Measurements from ENCODE around the gene ACSM2A. TPM values are rescaled to one million over a fixed set of nuclear protein-coding genes. Genes with fewer than 3 reads are reported as not detected.
"Not testable (repeated sequence)": the region's sequence is repeated elsewhere in the genome, so short reads cannot be mapped to it uniquely, and the experiment has no call there.

The ACSM2A gene
- total RNA-seq, 1 donor from 2014 or later, result not detected

- not testable (repeated sequence) for H3K27ac Mint-ChIP-seq (ENCODE audit: unreplicated experiment); H3K4me3 Mint-ChIP-seq (ENCODE audit: unreplicated experiment); H3K9me3 Mint-ChIP-seq (ENCODE audit: low read depth); H3K4me1 Mint-ChIP-seq (ENCODE audit: low read depth); H3K36me3 Mint-ChIP-seq (ENCODE audit: low read depth); H3K27me3 Mint-ChIP-seq (ENCODE audit: low read depth); DNase-seq (ENCODE audit: low spot score)
Observed at GRCh38 chr16:20469930-20470329, 18.6 kb downstream of the ACSM2A start.

GRCh38 chr16:20470732-20471131 is 19.4 kb downstream of the ACSM2A start:
- not testable (repeated sequence) for H3K4me1 Mint-ChIP-seq (ENCODE audit: low read depth); H3K9me3 Mint-ChIP-seq (ENCODE audit: low read depth); H3K4me3 Mint-ChIP-seq (ENCODE audit: unreplicated experiment); H3K36me3 Mint-ChIP-seq (ENCODE audit: low read depth); H3K27ac Mint-ChIP-seq (ENCODE audit: unreplicated experiment); DNase-seq (ENCODE audit: low spot score); H3K27me3 Mint-ChIP-seq (ENCODE audit: low read depth)

GRCh38 chr16:20477188-20477744 is 25.9 kb downstream of the ACSM2A start:
- DNase-seq (ENCODE audit: low spot score); H3K36me3 Mint-ChIP-seq (ENCODE audit: low read depth); H3K27ac Mint-ChIP-seq (ENCODE audit: unreplicated experiment); H3K9me3 Mint-ChIP-seq (ENCODE audit: low read depth); H3K4me1 Mint-ChIP-seq (ENCODE audit: low read depth); H3K4me3 Mint-ChIP-seq (ENCODE audit: unreplicated experiment); H3K27me3 Mint-ChIP-seq (ENCODE audit: low read depth): not testable (repeated sequence)

DNA sequence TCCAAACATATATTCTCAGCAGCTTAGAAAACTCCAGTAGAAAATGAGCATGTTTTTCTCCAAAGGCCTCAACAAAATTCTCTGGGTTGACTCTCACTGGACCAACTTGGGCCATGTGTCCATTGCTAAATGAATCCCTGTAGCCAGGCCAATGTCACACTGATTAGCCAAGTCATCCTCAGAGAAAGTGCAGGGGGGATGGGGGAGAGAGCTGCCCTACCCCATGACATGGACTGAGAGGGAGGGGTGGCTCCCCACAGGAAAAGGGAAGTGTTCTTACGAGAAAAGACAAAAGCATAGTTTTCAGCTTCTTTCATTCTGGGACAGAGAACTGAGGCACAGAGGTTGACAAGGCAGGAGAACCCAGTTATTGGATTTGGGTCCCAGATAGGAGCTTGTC is 32.7 kb downstream of the ACSM2A start:
- H3K27ac Mint-ChIP-seq (ENCODE audit: unreplicated experiment); DNase-seq (ENCODE audit: low spot score); H3K27me3 Mint-ChIP-seq (ENCODE audit: low read depth); H3K9me3 Mint-ChIP-seq (ENCODE audit: low read depth); H3K4me3 Mint-ChIP-seq (ENCODE audit: unreplicated experiment); H3K36me3 Mint-ChIP-seq (ENCODE audit: low read depth); H3K4me1 Mint-ChIP-seq (ENCODE audit: low read depth): not testable (repeated sequence)

DNA sequence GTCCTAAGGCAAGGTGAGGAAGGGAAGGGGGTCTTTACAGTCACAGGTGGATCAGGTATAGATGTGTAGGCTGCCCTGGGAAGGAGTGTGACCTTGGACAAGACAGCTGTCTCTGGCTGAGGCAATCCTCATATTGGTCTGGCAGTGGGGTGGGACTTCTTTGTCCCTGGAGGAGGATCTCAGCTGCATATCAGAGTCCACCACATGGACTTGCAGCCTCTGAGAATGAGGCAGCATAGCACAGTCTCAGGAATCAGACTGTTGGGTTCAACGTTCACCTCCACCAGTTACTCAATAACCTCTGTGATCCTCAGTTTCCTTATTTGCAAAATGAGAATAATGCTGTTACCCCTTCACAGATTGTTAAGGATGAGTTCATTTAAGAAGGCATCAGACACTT is 33.4 kb downstream of the ACSM2A start:
- no peaks in the 10 kb centered on the region for H3K4me1 Mint-ChIP-seq (ENCODE audit: low read depth)
- peaks cover 5% of the 10 kb centered on the region for H3K27me3 Mint-ChIP-seq (ENCODE audit: low read depth)
- no peak overlapping the region for H3K4me3 Mint-ChIP-seq (ENCODE audit: unreplicated experiment)
- H3K9me3 Mint-ChIP-seq (ENCODE audit: low read depth), result peaks cover 2% of the 10 kb centered on the region
- TF ChIP-seq, protein P1, sequence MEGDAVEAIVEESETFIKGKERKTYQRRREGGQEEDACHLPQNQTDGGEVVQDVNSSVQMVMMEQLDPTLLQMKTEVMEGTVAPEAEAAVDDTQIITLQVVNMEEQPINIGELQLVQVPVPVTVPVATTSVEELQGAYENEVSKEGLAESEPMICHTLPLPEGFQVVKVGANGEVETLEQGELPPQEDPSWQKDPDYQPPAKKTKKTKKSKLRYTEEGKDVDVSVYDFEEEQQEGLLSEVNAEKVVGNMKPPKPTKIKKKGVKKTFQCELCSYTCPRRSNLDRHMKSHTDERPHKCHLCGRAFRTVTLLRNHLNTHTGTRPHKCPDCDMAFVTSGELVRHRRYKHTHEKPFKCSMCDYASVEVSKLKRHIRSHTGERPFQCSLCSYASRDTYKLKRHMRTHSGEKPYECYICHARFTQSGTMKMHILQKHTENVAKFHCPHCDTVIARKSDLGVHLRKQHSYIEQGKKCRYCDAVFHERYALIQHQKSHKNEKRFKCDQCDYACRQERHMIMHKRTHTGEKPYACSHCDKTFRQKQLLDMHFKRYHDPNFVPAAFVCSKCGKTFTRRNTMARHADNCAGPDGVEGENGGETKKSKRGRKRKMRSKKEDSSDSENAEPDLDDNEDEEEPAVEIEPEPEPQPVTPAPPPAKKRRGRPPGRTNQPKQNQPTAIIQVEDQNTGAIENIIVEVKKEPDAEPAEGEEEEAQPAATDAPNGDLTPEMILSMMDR (IDR thresholded peaks at IDR 0.05), result no peak
- DNase-seq (ENCODE audit: low spot score), result no peak
- H3K27ac Mint-ChIP-seq (ENCODE audit: unreplicated experiment), result no peak overlapping the region
- H3K36me3 Mint-ChIP-seq (ENCODE audit: low read depth), result no peaks in the 10 kb centered on the region

DNA sequence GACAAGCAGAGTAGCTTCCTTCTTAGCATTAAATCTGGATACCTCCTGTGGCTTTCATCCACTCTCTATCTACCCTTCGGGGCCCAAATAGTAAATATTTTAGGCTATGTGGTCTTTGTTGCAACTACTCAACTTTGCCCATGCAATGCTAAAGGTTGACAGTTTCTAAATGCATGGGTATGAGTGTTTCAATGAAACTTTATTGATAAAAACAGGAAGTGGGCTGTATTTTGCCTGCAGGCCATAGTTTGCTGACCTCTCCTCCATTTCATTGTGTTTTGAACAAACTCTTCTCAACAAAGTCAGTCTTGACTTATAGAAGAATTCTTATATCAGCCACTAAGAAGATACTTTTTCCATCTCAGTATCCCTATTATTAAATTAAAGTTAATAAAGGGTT is 34.1 kb downstream of the ACSM2A start:
- Mint-ChIP-seq H3K9me3 (ENCODE audit: low read depth) (peaks cover 2% of the 10 kb centered on the region), H3K27me3 (ENCODE audit: low read depth) (peaks cover 5% of the 10 kb centered on the region), H3K4me1 (ENCODE audit: low read depth) (no peaks in the 10 kb centered on the region), H3K36me3 (ENCODE audit: low read depth) (no peaks in the 10 kb centered on the region), H3K27ac (ENCODE audit: unreplicated experiment) (no peak overlapping the region), H3K4me3 (ENCODE audit: unreplicated experiment) (no peak overlapping the region)
- DNase-seq (ENCODE audit: low spot score), result no peak
- TF ChIP-seq, protein P1 (IDR thresholded peaks at IDR 0.05), result no peak

GRCh38 chr16:20490994-20491393 is 39.7 kb downstream of the ACSM2A start:
- H3K4me1 Mint-ChIP-seq (ENCODE audit: low read depth); H3K36me3 Mint-ChIP-seq (ENCODE audit: low read depth); DNase-seq (ENCODE audit: low spot score); H3K27me3 Mint-ChIP-seq (ENCODE audit: low read depth); H3K4me3 Mint-ChIP-seq (ENCODE audit: unreplicated experiment); H3K27ac Mint-ChIP-seq (ENCODE audit: unreplicated experiment); H3K9me3 Mint-ChIP-seq (ENCODE audit: low read depth): not testable (repeated sequence)

GRCh38 chr16:20491448-20491847 is 40.1 kb downstream of the ACSM2A start:
- not testable (repeated sequence) for DNase-seq (ENCODE audit: low spot score); H3K27me3 Mint-ChIP-seq (ENCODE audit: low read depth); H3K36me3 Mint-ChIP-seq (ENCODE audit: low read depth); H3K4me3 Mint-ChIP-seq (ENCODE audit: unreplicated experiment); H3K4me1 Mint-ChIP-seq (ENCODE audit: low read depth); H3K27ac Mint-ChIP-seq (ENCODE audit: unreplicated experiment); H3K9me3 Mint-ChIP-seq (ENCODE audit: low read depth)
